B cell (primary cell): ENCODE results near the gene TRIM24. TPM values are rescaled to one million over a fixed set of nuclear protein-coding genes. Genes with fewer than 3 reads are reported as not detected.

Experiments
- ATAC-seq: fragments of 200-7000 bp; cut with Tn5 transposase; one replicate; pipeline ENCODE4 v1.10.0; 2021; ENCODE audit warnings: low read depth, mild to moderate bottlenecking, moderate number of reproducible peaks, moderate library complexity
- CTCF ChIA-PET: fragments of 350-600 bp; sonication (Branson Sonifier 250); formaldehyde crosslinking; loops from one replicate; lab custom pipeline; 2021; ENCODE audit warnings: antibody characterized with exemption, inconsistent platforms; lab: Charles Lee
- POLR2A ChIA-PET: fragments of 350-600 bp; sonication (Branson Sonifier 250); formaldehyde crosslinking; loops from one replicate; lab custom pipeline; 2021; ENCODE audit warnings: antibody characterized with exemption; lab: Charles Lee
- DNase-seq: peaks from one replicate; pipeline ENCODE4 v3.0.0; 2013
- H2AFZ ChIP-seq: 2 replicates; pipeline ENCODE4 v1.6.1; 2012; ENCODE audit warnings: mild to moderate bottlenecking, low read depth, low read length; ENCODE audit not compliant: insufficient read depth, poor library complexity, severe bottlenecking
- H3K27ac ChIP-seq, 2 donors: 1 replicate in 1 of 2; 2 replicates in 1 of 2; pipeline ENCODE4 v1.5.1; 2012 to 2013; ENCODE audit warnings: low read length in 2 of 2, mild to moderate bottlenecking in 2 of 2, moderate library complexity in 1 of 2
- H3K27me3 ChIP-seq, 4 experiments: fragments of 200-600 bp in 1 of 4; sonication (generic) in 1 of 4; replicated peaks in 1 of 4; 1 replicate in 2 of 4; 2 replicates in 2 of 4; pipeline versions ENCODE4 v1.6.1 to v1.7.0; 2013 to 2016; ENCODE audit warnings: low read length in 3 of 4, mild to moderate bottlenecking in 2 of 4, mixed read lengths in 1 of 4, moderate library complexity in 1 of 4; ENCODE audit not compliant: insufficient read depth in 4 of 4, control insufficient read depth in 3 of 4; ENCODE audit errors: control extremely low read depth in 1 of 4
- H3K36me3 ChIP-seq, 2 experiments: replicated peaks in 1 of 2; 1 replicate in 1 of 2; 2 replicates in 1 of 2; pipeline versions ENCODE4 v1.6.1 to v1.7.1; 2013; ENCODE audit warnings: low read length in 1 of 2; ENCODE audit not compliant: insufficient read depth in 2 of 2, control insufficient read depth in 1 of 2; ENCODE audit errors: control extremely low read depth in 1 of 2, extremely low read depth in 1 of 2
- H3K4me1 ChIP-seq, 2 donors: fragments of 200-600 bp in 1 of 2; sonication (generic) in 1 of 2; 1 replicate in 1 of 2; 2 replicates in 1 of 2; pipeline versions ENCODE4 v1.5.1 to v1.6.1; 2013 to 2017; ENCODE audit warnings: low read length in 2 of 2; ENCODE audit not compliant: control insufficient read depth in 2 of 2, insufficient read depth in 2 of 2
- H3K4me2 ChIP-seq: replicated peaks from 2 replicates; pipeline ENCODE3; 2012; ENCODE audit warnings: mild to moderate bottlenecking, low read depth, low read length; ENCODE audit not compliant: poor library complexity, severe bottlenecking
- H3K4me3 ChIP-seq, 5 experiments: fragments of 200-600 bp in 1 of 5; sonication (generic) in 1 of 5; 1 replicate in 3 of 5; 2 replicates in 2 of 5; pipeline versions ENCODE4 v1.5.1 to v1.7.0; 2011 to 2016; ENCODE audit warnings: low read length in 4 of 5, mild to moderate bottlenecking in 4 of 5, low read depth in 2 of 5, control low read depth in 1 of 5, moderate library complexity in 1 of 5; ENCODE audit not compliant: insufficient read depth in 1 of 5; ENCODE audit errors: control extremely low read depth in 1 of 5, extremely low read depth in 1 of 5
- H3K79me2 ChIP-seq: fragments of 200-600 bp; sonication (generic); one replicate; pipeline ENCODE4 v1.6.0; 2016; ENCODE audit warnings: low read length; ENCODE audit not compliant: control insufficient read depth, insufficient read depth
- H3K9ac ChIP-seq: fragments of 200-600 bp; sonication (generic); 2 replicates; pipeline ENCODE4 v1.6.1; 2017; ENCODE audit warnings: mild to moderate bottlenecking, low read length, moderate library complexity
- H3K9me3 ChIP-seq, 3 donors: one replicate each; pipeline versions ENCODE4 v1.6.1 to v1.7.1; 2013; ENCODE audit warnings: low read length in 2 of 3; ENCODE audit not compliant: control insufficient read depth in 2 of 3, insufficient read depth in 1 of 3; ENCODE audit errors: control extremely low read depth in 1 of 3
- H4K20me1 ChIP-seq: 2 replicates; pipeline ENCODE4 v1.6.0; 2012; ENCODE audit warnings: mild to moderate bottlenecking, low read length; ENCODE audit not compliant: insufficient read depth, control insufficient read depth, poor library complexity, severe bottlenecking
- H3K27ac Mint-ChIP-seq: one replicate; pipeline ENCODE4 v1.8.0; 2021; ENCODE audit warnings: mixed read lengths
- H3K27me3 Mint-ChIP-seq: one replicate; pipeline ENCODE4 v1.8.0; 2021; ENCODE audit warnings: mixed read lengths
- H3K4me1 Mint-ChIP-seq: one replicate; pipeline ENCODE4 v1.8.0; 2021; ENCODE audit warnings: mixed read lengths
- H3K4me3 Mint-ChIP-seq: one replicate; pipeline ENCODE4 v1.8.0; 2021; ENCODE audit warnings: mixed read lengths
- H3K9me3 Mint-ChIP-seq: one replicate; pipeline ENCODE4 v1.8.0; 2022; ENCODE audit warnings: mixed read lengths; ENCODE audit not compliant: insufficient read depth
- EZH2 ChIP-seq: IDR thresholded peaks from 2 replicates; pipeline ENCODE4 v1.6.1; 2012; ENCODE audit warnings: borderline replicate concordance, low read depth, mild to moderate bottlenecking, moderate library complexity, low read length; ENCODE audit not compliant: insufficient read depth, poor library complexity, severe bottlenecking
- whole genome bisulfite sequencing: methylation state at CpG from one replicate; pipeline ENCODE4 v1.1.5; 2013; ENCODE audit warnings: missing lambda C conversion rate; ENCODE audit not compliant: insufficient coverage; 5-methylcytosine and 5-hydroxymethylcytosine counted together
- intact Hi-C: fragments of 100-400 bp; cut with micrococcal nuclease; formaldehyde crosslinking; loops from one replicate; pipeline ENCODE4 v1.10.0; 2022
- polyA plus RNA-seq: library from polyadenylated mRNA; depleted of rRNA; stranded (reverse); fragments of >200 nt; gene quantifications from 2 replicates; pipeline ENCODE4 v1.2.3, GENCODE V29; 2012
- total RNA-seq, 2 donors: library from RNA; stranded (reverse); fragments of 120-200 nt in 1 of 2; gene quantifications; 1 replicate in 1 of 2; 2 replicates in 1 of 2; pipeline versions ENCODE4 v1.2.3 to v1.2.4, GENCODE V29; 2013 to 2022
- TF ChIP-seq, protein P1 (sequence below): fragments of 200-600 bp; IDR thresholded peaks from one replicate; pipeline ENCODE4 v1.8.0; 2022; ENCODE audit warnings: antibody characterized with exemption, mild to moderate bottlenecking

TRIM24 gene
- total and polyA plus RNA-seq, 2 donors (not counting 1 experiment from before 2014, with no cell fraction given): 3.7 to 18.7 TPM

DNA sequence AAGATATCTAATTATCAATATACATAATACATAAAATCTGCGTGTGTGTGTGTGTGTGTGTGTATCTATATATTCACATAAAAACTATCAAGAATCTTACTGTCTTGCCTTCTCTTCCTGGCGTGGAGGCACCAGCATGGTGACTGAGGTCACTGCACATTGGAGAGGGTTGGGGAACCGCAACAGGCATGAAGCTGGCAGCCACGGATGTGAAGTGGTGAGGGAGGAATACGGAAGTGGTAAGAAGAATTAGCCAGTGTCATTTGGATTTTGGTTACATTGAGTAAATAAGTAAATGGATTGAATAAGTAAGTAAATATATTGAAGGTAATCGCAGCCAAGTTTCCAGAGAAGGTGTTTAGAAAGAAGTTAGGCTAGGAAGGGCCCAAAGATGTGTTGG is 85.1 kb downstream of the TRIM24 start:
- TF ChIP-seq, protein P1, sequence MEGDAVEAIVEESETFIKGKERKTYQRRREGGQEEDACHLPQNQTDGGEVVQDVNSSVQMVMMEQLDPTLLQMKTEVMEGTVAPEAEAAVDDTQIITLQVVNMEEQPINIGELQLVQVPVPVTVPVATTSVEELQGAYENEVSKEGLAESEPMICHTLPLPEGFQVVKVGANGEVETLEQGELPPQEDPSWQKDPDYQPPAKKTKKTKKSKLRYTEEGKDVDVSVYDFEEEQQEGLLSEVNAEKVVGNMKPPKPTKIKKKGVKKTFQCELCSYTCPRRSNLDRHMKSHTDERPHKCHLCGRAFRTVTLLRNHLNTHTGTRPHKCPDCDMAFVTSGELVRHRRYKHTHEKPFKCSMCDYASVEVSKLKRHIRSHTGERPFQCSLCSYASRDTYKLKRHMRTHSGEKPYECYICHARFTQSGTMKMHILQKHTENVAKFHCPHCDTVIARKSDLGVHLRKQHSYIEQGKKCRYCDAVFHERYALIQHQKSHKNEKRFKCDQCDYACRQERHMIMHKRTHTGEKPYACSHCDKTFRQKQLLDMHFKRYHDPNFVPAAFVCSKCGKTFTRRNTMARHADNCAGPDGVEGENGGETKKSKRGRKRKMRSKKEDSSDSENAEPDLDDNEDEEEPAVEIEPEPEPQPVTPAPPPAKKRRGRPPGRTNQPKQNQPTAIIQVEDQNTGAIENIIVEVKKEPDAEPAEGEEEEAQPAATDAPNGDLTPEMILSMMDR: no peak
- TF ChIP-seq EZH2: no peak
- CTCF ChIA-PET: no interaction called here
- H3K9me3 ChIP-seq: peaks cover 0 to 4% (median 0%) of the 10 kb centered on the region in 3 donors
- H3K27me3 Mint-ChIP-seq: no peaks in the 10 kb centered on the region
- intact Hi-C loops: no loop called here
- no peaks in the 10 kb centered on the region for H4K20me1 ChIP-seq
- DNase-seq: no peak
- WGBS: 98% methylated on average over 4 of the region's 6 CpGs
- no peak overlapping the region for H3K27ac Mint-ChIP-seq
- POLR2A ChIA-PET: no interaction called here
- ATAC-seq: no peak
- H3K27me3 ChIP-seq: no peaks in the 10 kb centered on the region
- no peaks in the 10 kb centered on the region for H3K79me2 ChIP-seq
- peaks cover 10 to 31% of the 10 kb centered on the region in 2 experiments for H3K36me3 ChIP-seq
- no peak overlapping the region for H3K4me2 ChIP-seq
- H2AFZ ChIP-seq: no peak overlapping the region
- H3K4me3 Mint-ChIP-seq: no peak overlapping the region
- H3K4me1 Mint-ChIP-seq: no peaks in the 10 kb centered on the region
- H3K9me3 Mint-ChIP-seq: peaks cover 12% of the 10 kb centered on the region
- H3K27ac ChIP-seq: no peak overlapping the region
- no peak overlapping the region for H3K4me3 ChIP-seq
- H3K9ac ChIP-seq: no peak overlapping the region
- H3K4me1 ChIP-seq: no peaks in the 10 kb centered on the region

DNA sequence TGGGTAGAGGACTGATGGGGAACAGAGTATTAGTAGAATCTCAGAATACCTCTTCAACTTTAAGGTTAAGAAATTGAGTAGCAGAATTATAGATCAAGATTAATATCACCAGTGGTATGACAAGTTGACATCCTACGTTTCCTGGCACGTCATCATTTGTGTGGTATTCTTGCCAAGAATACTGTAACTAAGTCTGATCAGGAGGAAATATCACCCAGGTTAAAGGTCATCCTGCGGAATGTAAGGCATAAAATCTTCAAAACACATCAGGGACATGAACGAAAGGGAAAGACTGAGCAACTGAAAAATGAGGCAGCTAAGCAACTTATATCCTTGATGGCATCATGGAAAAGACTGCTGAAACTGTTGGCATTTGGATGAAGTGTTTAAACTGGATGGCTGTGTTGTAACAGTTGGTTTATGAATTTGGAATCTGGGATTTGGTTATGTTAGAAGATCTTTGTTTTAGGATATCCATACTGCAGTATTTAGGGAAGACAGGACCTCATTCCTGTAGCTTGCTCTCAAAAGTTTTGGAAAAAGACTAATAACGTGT is 86.1 kb downstream of the TRIM24 start:
- 100% methylated on average over 4 of the region's 5 CpGs for WGBS
- no peaks in the 10 kb centered on the region for H3K27me3 Mint-ChIP-seq
- CTCF ChIA-PET: no interaction called here

More for the DNA sequence above, 86.1 kb downstream of the TRIM24 start:
- Mint-ChIP-seq H3K27ac (no peak overlapping the region), H3K4me3 (no peak overlapping the region), H3K4me1 (no peaks in the 10 kb centered on the region), H3K9me3 (peaks cover 12% of the 10 kb centered on the region)
- Histone ChIP-seq H4K20me1 (no peaks in the 10 kb centered on the region), H3K27ac (no peak overlapping the region), H3K9ac (no peak overlapping the region), H3K4me2 (no peak overlapping the region), H3K36me3 (peaks cover 18 to 26% of the 10 kb centered on the region in 2 experiments), H2AFZ (no peak overlapping the region), H3K4me1 (no peaks in the 10 kb centered on the region), H3K27me3 (no peaks in the 10 kb centered on the region), H3K9me3 (peaks cover 0 to 4% (median 0%) of the 10 kb centered on the region in 3 donors), H3K79me2 (no peaks in the 10 kb centered on the region), H3K4me3 (no peak overlapping the region)
- no peak for DNase-seq
- ATAC-seq: no peak
- POLR2A ChIA-PET: no interaction called here
- intact Hi-C loops: no loop called here
- TF ChIP-seq, protein P1: no peak
